ENCODE measurements around the gene MAP7D2.

GRCh38 chrX:20032201-20032600 is 84.5 kb downstream of the MAP7D2 start:
- TF ChIP-seq ZZZ3 (CRISPR knock-in tag; IDR thresholded peaks at IDR 0.05; ENCODE audit: borderline replicate concordance) (no peak), AKNA (CRISPR knock-in tag; IDR thresholded peaks at IDR 0.05; ENCODE audit: borderline replicate concordance) (no peak), ZNF260 (CRISPR knock-in tag; IDR thresholded peaks at IDR 0.05; ENCODE audit: borderline replicate concordance, low read depth) (no peak), MEF2D (CRISPR knock-in tag; IDR thresholded peaks at IDR 0.05) (no peak), YEATS4 (CRISPR knock-in tag; IDR thresholded peaks at IDR 0.05; ENCODE audit: borderline replicate concordance) (no peak), TCF7L2 (IDR thresholded peaks at IDR 0.05; ENCODE audit: low read depth, low read length) (no peak), POLR2A (IDR thresholded peaks at IDR 0.05; ENCODE audit: insufficient read depth in 1 of 2, low read depth in 2 of 2, low read length in 2 of 2) (no peak), NFRKB (IDR thresholded peaks at IDR 0.05) (no peak), SMARCE1 (IDR thresholded peaks at IDR 0.05; ENCODE audit: borderline replicate concordance) (no peak), CSRNP2 (CRISPR knock-in tag; conservative IDR thresholded peaks at IDR 0.05; ENCODE audit: low read depth) (no peak)
- TF ChIP-seq, protein P1, sequence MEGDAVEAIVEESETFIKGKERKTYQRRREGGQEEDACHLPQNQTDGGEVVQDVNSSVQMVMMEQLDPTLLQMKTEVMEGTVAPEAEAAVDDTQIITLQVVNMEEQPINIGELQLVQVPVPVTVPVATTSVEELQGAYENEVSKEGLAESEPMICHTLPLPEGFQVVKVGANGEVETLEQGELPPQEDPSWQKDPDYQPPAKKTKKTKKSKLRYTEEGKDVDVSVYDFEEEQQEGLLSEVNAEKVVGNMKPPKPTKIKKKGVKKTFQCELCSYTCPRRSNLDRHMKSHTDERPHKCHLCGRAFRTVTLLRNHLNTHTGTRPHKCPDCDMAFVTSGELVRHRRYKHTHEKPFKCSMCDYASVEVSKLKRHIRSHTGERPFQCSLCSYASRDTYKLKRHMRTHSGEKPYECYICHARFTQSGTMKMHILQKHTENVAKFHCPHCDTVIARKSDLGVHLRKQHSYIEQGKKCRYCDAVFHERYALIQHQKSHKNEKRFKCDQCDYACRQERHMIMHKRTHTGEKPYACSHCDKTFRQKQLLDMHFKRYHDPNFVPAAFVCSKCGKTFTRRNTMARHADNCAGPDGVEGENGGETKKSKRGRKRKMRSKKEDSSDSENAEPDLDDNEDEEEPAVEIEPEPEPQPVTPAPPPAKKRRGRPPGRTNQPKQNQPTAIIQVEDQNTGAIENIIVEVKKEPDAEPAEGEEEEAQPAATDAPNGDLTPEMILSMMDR (CRISPR knock-in tag; IDR thresholded peaks at IDR 0.05), result no peak
- TF ChIP-seq, protein P2, sequence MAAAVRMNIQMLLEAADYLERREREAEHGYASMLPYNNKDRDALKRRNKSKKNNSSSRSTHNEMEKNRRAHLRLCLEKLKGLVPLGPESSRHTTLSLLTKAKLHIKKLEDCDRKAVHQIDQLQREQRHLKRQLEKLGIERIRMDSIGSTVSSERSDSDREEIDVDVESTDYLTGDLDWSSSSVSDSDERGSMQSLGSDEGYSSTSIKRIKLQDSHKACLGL (CRISPR knock-in tag; IDR thresholded peaks at IDR 0.05), result no peak
- TF ChIP-seq, protein P3, sequence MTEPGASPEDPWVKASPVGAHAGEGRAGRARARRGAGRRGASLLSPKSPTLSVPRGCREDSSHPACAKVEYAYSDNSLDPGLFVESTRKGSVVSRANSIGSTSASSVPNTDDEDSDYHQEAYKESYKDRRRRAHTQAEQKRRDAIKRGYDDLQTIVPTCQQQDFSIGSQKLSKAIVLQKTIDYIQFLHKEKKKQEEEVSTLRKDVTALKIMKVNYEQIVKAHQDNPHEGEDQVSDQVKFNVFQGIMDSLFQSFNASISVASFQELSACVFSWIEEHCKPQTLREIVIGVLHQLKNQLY (CRISPR knock-in tag; IDR thresholded peaks at IDR 0.05), result no peak
- TF ChIP-seq, protein P4, sequence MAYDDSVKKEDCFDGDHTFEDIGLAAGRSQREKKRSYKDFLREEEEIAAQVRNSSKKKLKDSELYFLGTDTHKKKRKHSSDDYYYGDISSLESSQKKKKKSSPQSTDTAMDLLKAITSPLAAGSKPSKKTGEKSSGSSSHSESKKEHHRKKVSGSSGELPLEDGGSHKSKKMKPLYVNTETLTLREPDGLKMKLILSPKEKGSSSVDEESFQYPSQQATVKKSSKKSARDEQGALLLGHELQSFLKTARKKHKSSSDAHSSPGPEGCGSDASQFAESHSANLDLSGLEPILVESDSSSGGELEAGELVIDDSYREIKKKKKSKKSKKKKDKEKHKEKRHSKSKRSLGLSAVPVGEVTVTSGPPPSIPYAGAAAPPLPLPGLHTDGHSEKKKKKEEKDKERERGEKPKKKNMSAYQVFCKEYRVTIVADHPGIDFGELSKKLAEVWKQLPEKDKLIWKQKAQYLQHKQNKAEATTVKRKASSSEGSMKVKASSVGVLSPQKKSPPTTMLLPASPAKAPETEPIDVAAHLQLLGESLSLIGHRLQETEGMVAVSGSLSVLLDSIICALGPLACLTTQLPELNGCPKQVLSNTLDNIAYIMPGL (CRISPR knock-in tag; IDR thresholded peaks at IDR 0.05; ENCODE audit: borderline replicate concordance in 1 of 2, low read depth in 1 of 2), result no peak

All from HepG2 (cell line).